Heart left ventricle (tissue), 16 donors: ENCODE measurements around the gene PDAP1. TPM values are rescaled to one million over a fixed set of nuclear protein-coding genes. Genes with fewer than 3 reads are reported as not detected.

Experiments
- ATAC-seq, 4 donors: fragments of 200-7000 bp; cut with Tn5 transposase; one replicate each; pipeline ENCODE4 v1.9.1; 2020 to 2022; ENCODE audit warnings: moderate library complexity in 4 of 4, mild to moderate bottlenecking in 3 of 4, moderate number of reproducible peaks in 1 of 4
- DNase-seq, 5 donors: peaks; one replicate each; pipeline ENCODE4 v3.0.0-alpha.2; 2020
- H3K27ac ChIP-seq, 12 donors: fragments of 200-600 bp; sonication (generic) in 4 of 12; one replicate each; pipeline versions ENCODE4 v1.5.0 to v1.8.0; 2016 to 2022; ENCODE audit warnings: mild to moderate bottlenecking in 2 of 12
- H3K27me3 ChIP-seq, 9 donors: fragments of 200-600 bp; sonication (generic) in 2 of 9; one replicate each; pipeline versions ENCODE4 v1.5.1 to v1.8.0; 2016 to 2022; ENCODE audit warnings: mild to moderate bottlenecking in 3 of 9
- H3K36me3 ChIP-seq, 9 donors: fragments of 200-600 bp; sonication (generic) in 2 of 9; one replicate each; pipeline versions ENCODE4 v1.5.0 to v1.8.0; 2018 to 2022; ENCODE audit warnings: mild to moderate bottlenecking in 2 of 9
- H3K4me1 ChIP-seq, 12 donors: fragments of 200-600 bp; sonication (generic) in 4 of 12; one replicate each; pipeline versions ENCODE4 v1.5.0 to v1.8.0; 2016 to 2022; ENCODE audit warnings: mild to moderate bottlenecking in 3 of 12
- H3K4me3 ChIP-seq, 12 donors: fragments of 200-600 bp; sonication (generic) in 4 of 12; one replicate each; pipeline versions ENCODE4 v1.5.0 to v1.8.0; 2017 to 2022; ENCODE audit warnings: mild to moderate bottlenecking in 9 of 12, moderate library complexity in 4 of 12
- H3K9me3 ChIP-seq, 12 donors: fragments of 200-600 bp; sonication (generic) in 4 of 12; one replicate each; pipeline versions ENCODE4 v1.5.0 to v1.8.0; 2016 to 2022; ENCODE audit warnings: mild to moderate bottlenecking in 1 of 12
- CTCF ChIP-seq, 12 donors: fragments of 200-600 bp; sonication (generic) in 4 of 12; IDR thresholded peaks; one replicate each; pipeline versions ENCODE4 v1.5.0 to v1.8.0; 2018 to 2022; ENCODE audit warnings: antibody characterized with exemption in 12 of 12, mild to moderate bottlenecking in 5 of 12
- POLR2A ChIP-seq, 2 donors: fragments of 450-650 bp; IDR thresholded peaks; one replicate each; pipeline ENCODE4 v1.6.1; 2017; ENCODE audit warnings: antibody characterized with exemption in 2 of 2, mild to moderate bottlenecking in 2 of 2, moderate library complexity in 2 of 2
- WGBS, 4 donors: extraction: QIAGEN DNeasy Blood & Tissue Kit in 2 of 4; methylation state at CpG; one replicate each; pipeline versions ENCODE4 v1.1.5 to v1.1.7; 2013 to 2018; 5-methylcytosine and 5-hydroxymethylcytosine counted together
- intact Hi-C, 10 donors: fragments of 100-400 bp; cut with DNase I; formaldehyde crosslinking; loops; one replicate each; pipeline versions ENCODE4 v1.11.1 to v1.14.2; 2022
- polyA plus RNA-seq, 2 donors: library from polyadenylated mRNA; stranded (reverse); fragments of 200-250 nt; gene quantifications; one replicate each; pipeline ENCODE4 v1.2.3, GENCODE V29; 2013
- total RNA-seq, 9 donors: library from RNA; depleted of rRNA in 2 of 9; stranded (reverse); fragments of >200 nt in 2 of 9; fragmentation: NEBNext Ultra II Directional in 3 of 9; extraction: Animal tissue kit (Norgen Biotek cat#: 25700) in 3 of 9; gene quantifications; one replicate each; pipeline versions ENCODE4 v1.1.0 to v1.2.4, GENCODE V29; 2016 to 2023
- donor health status: ischemic (EF 13 %, LVEDD 7.1; RV severe dilation, severe dysfunction).
- donor health status: healthy with polysubstance abuse.
- donor health status: DM: no; HTN: yes; CAD: no.
- donor health status: DM: no; HTN: no; CAD: no.
- donor health status: ischemic (EF 25% LVEDD 6.9; RV normal size, moderate dysfunction).
- donor health status: ischemic (EF 25% LVEDD 5.7; RV mildly dilated, moderate dysfunction).
- donor health status: healthy.
- donor health status: DM: yes; HTN: yes; CAD: no.
- donor health status: ischemic (EF 35%, LVEDD 5.7; RV mildly dilated, moderate dysfunction).
- donor health status: nonischemic (EF 11% LVEDD 7.7; RV severe dilation, severe dysfunction).
- donor health status: DM: yes; HTN: yes; CAD: no.
- donor health status: PGD.
- donor health status: ischemic (EF 29% LVEDD 5.4; RV normal size, mild dysfunction).
- donor health status: nonischemic (EF 23%, LVEDD 6.1; RV moderate dilation, normal function).

The PDAP1 gene
- total and polyA plus RNA-seq, 11 donors = 88.7 to 309 (median 102) TPM

- intact Hi-C loops = loop anchor here in 3 of 10 donors (5.0 to 10.0 kb wide), 2 partner anchors 37 to 45 kb away; partner anchors contain the start of genes BUD31 (in 2 of the 3) and PDAP1 (in 2 of the 3)
- Histone ChIP-seq H3K4me3 (no peak overlapping the region), H3K4me1 (peaks cover 0 to 25% (median 7%) of the 10 kb centered on the region in 12 donors), H3K36me3 (peaks cover 0 to 42% (median 34%) of the 10 kb centered on the region in 9 donors), H3K9me3 (no peaks in the 10 kb centered on the region), H3K27ac (peak overlapping the region in 2 of 12 donors; percentile 35 to 49), H3K27me3 (no peaks in the 10 kb centered on the region)
- WGBS, 4 donors = 54 to 60% (median 58%) methylated on average over 8 to 9 of the region's 9 CpGs
- DNase-seq (no peak), ATAC-seq (peak in 1 of 4 donors; percentile 3)
- TF ChIP-seq CTCF (IDR thresholded peaks at IDR 0.05) (no peak), POLR2A (IDR thresholded peaks at IDR 0.05) (no peak)
Measured at GRCh38 chr7:99369767-99370391, 38.5 kb downstream of the PDAP1 start.

GRCh38 chr7:99368750-99369389 lies 39.5 kb downstream of the PDAP1 start:
- H3K9me3 ChIP-seq = no peaks in the 10 kb centered on the region
- DNase-seq = no peak
- peaks cover 0 to 52% (median 44%) of the 10 kb centered on the region in 9 donors for H3K36me3 ChIP-seq
- no peak overlapping the region for H3K4me3 ChIP-seq
- no peaks in the 10 kb centered on the region for H3K27me3 ChIP-seq
- no peak for ATAC-seq
- intact Hi-C loops = loop anchor here in 2 of 10 donors (5.0 to 10.0 kb wide), 2 partner anchors 38 to 46 kb away; partner anchors contain the start of genes BUD31 (in 1 of the 2) and PDAP1 (in 1 of the 2)
- TF ChIP-seq POLR2A (IDR thresholded peaks at IDR 0.05) = no peak
- no peak for TF ChIP-seq CTCF (IDR thresholded peaks at IDR 0.05)
- H3K4me1 ChIP-seq = peaks cover 0 to 15% (median 5%) of the 10 kb centered on the region in 12 donors
- 93 to 96% (median 95%) methylated on average over 13 of the region's 13 CpGs for WGBS, 4 donors
- H3K27ac ChIP-seq = no peak overlapping the region

GRCh38 chr7:99366646-99367045 lies 41.8 kb downstream of the PDAP1 start:
- DNase-seq = no peak
- Histone ChIP-seq H3K9me3 (no peaks in the 10 kb centered on the region), H3K27me3 (no peaks in the 10 kb centered on the region), H3K27ac (no peak overlapping the region), H3K36me3 (peaks cover 0 to 74% (median 64%) of the 10 kb centered on the region in 9 donors), H3K4me3 (no peak overlapping the region), H3K4me1 (no peaks in the 10 kb centered on the region)
- peak in 1 of 4 donors; percentile 16 for ATAC-seq
- 78 to 83% (median 82%) methylated on average over 7 to 11 of the region's 11 CpGs for WGBS, 4 donors
- no peak for TF ChIP-seq POLR2A (IDR thresholded peaks at IDR 0.05)
- no peak for TF ChIP-seq CTCF (IDR thresholded peaks at IDR 0.05)
- intact Hi-C loops = loop anchor here in 2 of 10 donors (5.0 to 10.0 kb wide), 2 partner anchors 41 to 48 kb away; partner anchors contain the start of genes BUD31 (in 1 of the 2) and PDAP1 (in 1 of the 2)
